Measurements from ENCODE around the gene APOH. TPM values are rescaled to one million over a fixed set of nuclear protein-coding genes. Genes with fewer than 3 reads are reported as not detected.
"Not testable (repeated sequence)": the region's sequence is repeated elsewhere in the genome, so short reads cannot be mapped to it uniquely, and the experiment has no call there.

APOH gene
- total and polyA plus RNA-seq, 2 of the 8 experiments (the other 6 are each of a cell fraction or from before 2014, with no cell fraction given) = not detected

DNA sequence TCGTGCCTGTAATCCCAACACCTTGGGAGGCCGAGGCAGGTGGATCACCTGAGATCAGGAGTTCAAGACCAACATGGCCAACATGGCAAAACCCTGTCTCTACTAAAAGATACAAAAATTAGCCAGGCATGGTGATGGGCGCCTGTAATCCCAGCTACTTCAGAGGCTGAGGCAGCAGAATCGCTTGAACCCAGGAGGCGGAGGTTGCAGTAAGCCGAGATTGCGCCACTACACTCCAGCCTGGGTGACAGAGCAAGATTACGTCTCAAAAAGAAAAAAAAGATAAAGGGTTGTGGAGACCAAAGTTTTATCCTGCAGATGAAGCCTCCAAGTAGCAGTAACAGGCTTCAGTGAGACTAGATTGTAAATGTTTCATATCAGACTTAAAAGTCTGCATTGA, 24.2 kb upstream of the APOH start:
- H3K79me1 ChIP-seq (ENCODE audit: low read depth, low read length); H3K23ac ChIP-seq (ENCODE audit: insufficient read length); H3K56ac ChIP-seq (replicated peaks; ENCODE audit: insufficient read length, low read depth, low read length); H3K4me3 ChIP-seq (ENCODE audit: extremely low read depth in 1 of 4, insufficient read depth in 2 of 4, low read depth in 3 of 4, low read length in 4 of 4); H4K91ac ChIP-seq (replicated peaks; ENCODE audit: insufficient read length, low read length); H3K9me3 ChIP-seq (ENCODE audit: insufficient read depth in 2 of 2, low read depth in 1 of 2, low read length in 1 of 2); H3K27ac ChIP-seq (ENCODE audit: low read depth, low read length); H2BK20ac ChIP-seq (ENCODE audit: low read length); H2BK120ac ChIP-seq (replicated peaks; ENCODE audit: low read depth, low read length); H2BK12ac ChIP-seq (ENCODE audit: low read depth, low read length); FAIRE-seq; H4K20me1 ChIP-seq (replicated peaks in 1 of 2; ENCODE audit: control insufficient read depth in 1 of 2, insufficient read depth in 2 of 2, low read length in 2 of 2); H3K14ac ChIP-seq (ENCODE audit: insufficient read length); H3K4me1 ChIP-seq (replicated peaks in 1 of 4; ENCODE audit: control insufficient read depth in 3 of 4, insufficient read depth in 4 of 4, low read length in 3 of 4); H3K4me2 ChIP-seq (ENCODE audit: insufficient read depth in 1 of 2, low read depth in 2 of 2, low read length in 2 of 2); H2BK5ac ChIP-seq (ENCODE audit: low read depth, low read length); H3K27me3 ChIP-seq (replicated peaks in 1 of 4; ENCODE audit: control insufficient read depth in 3 of 4, extremely low read depth in 1 of 4, insufficient read depth in 3 of 4, low read length in 3 of 4); H2AK5ac ChIP-seq (ENCODE audit: low read depth, low read length); H2AFZ ChIP-seq (ENCODE audit: low read length); H2BK15ac ChIP-seq (ENCODE audit: low read length); H3K4ac ChIP-seq (replicated peaks; ENCODE audit: insufficient read length, low read depth, low read length); H3K36me3 ChIP-seq (ENCODE audit: control insufficient read depth in 2 of 4, insufficient read depth in 4 of 4, low read length in 3 of 4); H3K18ac ChIP-seq (ENCODE audit: extremely low read depth, low read length); DNase-seq (ENCODE audit: low read depth in 1 of 2, low spot score in 2 of 2); H4K8ac ChIP-seq (ENCODE audit: extremely low read depth, insufficient read depth, low read length); POLR2A ChIA-PET (ENCODE audit: partially characterized antibody); H3K79me2 ChIP-seq (ENCODE audit: control insufficient read depth in 1 of 2, insufficient read depth in 2 of 2, low read length in 2 of 2); H4K5ac ChIP-seq (ENCODE audit: insufficient read length, low read depth, low read length); H3K23me2 ChIP-seq (ENCODE audit: low read depth, low read length); H3K9ac ChIP-seq (replicated peaks in 1 of 4; ENCODE audit: extremely low read depth in 1 of 4, low read depth in 3 of 4, low read length in 3 of 4): not testable (repeated sequence)
- WGBS, 2 experiments (ENCODE audit: extremely low coverage in 1 of 2, insufficient coverage in 1 of 2, insufficient read length in 1 of 2, insufficient replicate concordance in 2 of 2, low coverage in 1 of 2, low lambda C conversion rate in 2 of 2, missing lambda C conversion rate in 1 of 2) = 93% methylated on average over 8 of the region's 8 CpGs; no CpG with 5 or more reads in 1 of the 2 experiments
- CTCF ChIA-PET (ENCODE audit: partially characterized antibody) = interaction anchor here (1.6 to 1.7 kb wide), 2 partner anchors 16 to 52 kb away, joined by 4 to 5 read pairs; no protein-coding TSS in a partner anchor

Measured in H1 (cell line).